H1 (cell line): ENCODE measurements around the gene SLC36A4. TPM values are rescaled to one million over a fixed set of nuclear protein-coding genes. Genes with fewer than 3 reads are reported as not detected.

Source experiments
- ASH2L ChIP-seq: fragments of 200-600, 300-600 bp; sonication (generic); IDR thresholded peaks from one replicate; pipeline ENCODE4 v1.7.1; 2017; ENCODE audit warnings: low read length
- ATF3 ChIP-seq: IDR thresholded peaks from 2 replicates; pipeline ENCODE4 v1.6.1; 2011; ENCODE audit warnings: low read depth, mild to moderate bottlenecking, low read length; ENCODE audit not compliant: insufficient read depth
- BCL11A ChIP-seq, 2 experiments: IDR thresholded peaks; one replicate each; pipeline ENCODE4 v1.6.1; 2011; ENCODE audit warnings: low read depth in 2 of 2, low read length in 2 of 2, mild to moderate bottlenecking in 2 of 2
- BRCA1 ChIP-seq: IDR thresholded peaks from 2 replicates; pipeline ENCODE4 v1.6.1; 2012; ENCODE audit warnings: low read depth, low read length, improper control_type of control experiment
- CBX5 ChIP-seq: fragments of 300-800, 300-1000 bp; sonication (generic); IDR thresholded peaks from 2 replicates; pipeline ENCODE4 v1.7.1; 2016; ENCODE audit warnings: antibody characterized with exemption, low read length, low read depth
- CHD1 ChIP-seq: IDR thresholded peaks from 2 replicates; pipeline ENCODE4 v1.6.1; 2012; ENCODE audit warnings: low read depth, low read length, improper control_type of control experiment
- EGR1 ChIP-seq: IDR thresholded peaks from 2 replicates; pipeline ENCODE4 v1.6.1; 2011; ENCODE audit warnings: low read depth, low read length, borderline replicate concordance
- EZH2 ChIP-seq: fragments of 200-600 bp; sonication (generic); IDR thresholded peaks from 2 replicates; pipeline ENCODE4 v1.7.1; 2012; ENCODE audit warnings: low read depth, mild to moderate bottlenecking, moderate library complexity, low read length, inconsistent platforms; ENCODE audit not compliant: severe bottlenecking
- HDAC2 ChIP-seq, 2 experiments: fragments of 300-600 bp in 1 of 2; sonication (generic) in 1 of 2; IDR thresholded peaks; 2 replicates each; pipeline ENCODE4 v1.6.1; 2011 to 2012; ENCODE audit warnings: low read depth in 2 of 2, low read length in 2 of 2, mild to moderate bottlenecking in 2 of 2, moderate library complexity in 2 of 2, borderline replicate concordance in 1 of 2, inconsistent platforms in 1 of 2
- JUN ChIP-seq: IDR thresholded peaks from 2 replicates; pipeline ENCODE4 v1.6.1; 2011; ENCODE audit warnings: low read depth, mild to moderate bottlenecking, improper control_type of control experiment, low read length
- MAFK ChIP-seq: IDR thresholded peaks from 2 replicates; pipeline ENCODE4 v1.6.1; 2012; ENCODE audit warnings: low read depth, mild to moderate bottlenecking, improper control_type of control experiment, low read length
- NANOG ChIP-seq: IDR thresholded peaks from 2 replicates; pipeline ENCODE4 v1.6.1; 2011; ENCODE audit warnings: low read length, low read depth, mild to moderate bottlenecking, inconsistent platforms; ENCODE audit not compliant: insufficient read depth, poor library complexity, severe bottlenecking
- POLR2AphosphoS5 ChIP-seq: IDR thresholded peaks from 2 replicates; pipeline ENCODE4 v1.6.1; 2011; ENCODE audit warnings: low read depth, low read length
- RFX5 ChIP-seq: IDR thresholded peaks from 2 replicates; pipeline ENCODE4 v1.6.1; 2011; ENCODE audit warnings: low read depth, low read length, improper control_type of control experiment, borderline replicate concordance
- RNF2 ChIP-seq: fragments of 200-900, 300-1000 bp; sonication (generic); IDR thresholded peaks from 2 replicates; pipeline ENCODE4 v1.7.1; 2016; ENCODE audit warnings: borderline replicate concordance, low read depth, mild to moderate bottlenecking, antibody characterized with exemption, low read length; ENCODE audit not compliant: poor library complexity, severe bottlenecking; ENCODE audit errors: missing control alignments
- SAP30 ChIP-seq: fragments of 300-600 bp; sonication (generic); IDR thresholded peaks from 2 replicates; pipeline ENCODE4 v1.7.1; 2012; ENCODE audit warnings: low read length, moderate library complexity, mild to moderate bottlenecking, inconsistent platforms; ENCODE audit not compliant: insufficient read depth, insufficient replicate concordance
- SIX5 ChIP-seq: IDR thresholded peaks from 2 replicates; pipeline ENCODE4 v1.6.1; 2011; ENCODE audit warnings: mild to moderate bottlenecking, low read depth, low read length
- SP1 ChIP-seq: IDR thresholded peaks from 2 replicates; pipeline ENCODE4 v1.6.1; 2011; ENCODE audit warnings: low read depth, low read length
- TBP ChIP-seq: IDR thresholded peaks from 2 replicates; pipeline ENCODE4 v1.6.1; 2011; ENCODE audit warnings: low read depth, low read length, improper control_type of control experiment
- TEAD4 ChIP-seq: IDR thresholded peaks from 2 replicates; pipeline ENCODE4 v1.6.1; 2012; ENCODE audit warnings: low read depth, low read length, inconsistent platforms, mixed read lengths
- YY1 ChIP-seq: IDR thresholded peaks from 2 replicates; pipeline ENCODE4 v1.6.1; 2011; ENCODE audit warnings: low read depth, mild to moderate bottlenecking, low read length
- ZNF274 ChIP-seq: IDR thresholded peaks from 2 replicates; pipeline ENCODE4 v1.7.0; 2012; ENCODE audit warnings: low read length, borderline replicate concordance; ENCODE audit errors: extremely low read depth
- polyA plus RNA-seq, 7 experiments: library from polyadenylated mRNA; depleted of rRNA in 3 of 7; stranded (reverse) in 5 of 7; unstranded in 2 of 7; fragments of >200 nt in 5 of 7; fragments of 200-250 nt in 2 of 7; gene quantifications; 1 replicate in 5 of 7; 2 replicates in 1 of 7; 4 replicates in 1 of 7; pipeline versions ENCODE4 v1.2.1 to v1.2.3, GENCODE V29; 2011 to 2013; ENCODE audit warnings: missing spikeins in 2 of 7, mixed read lengths in 2 of 7
- total RNA-seq: library from RNA; stranded (reverse); fragmentation: NEBNext Ultra II Directional; extraction: Animal tissue kit (Norgen Biotek cat#: 25700); gene quantifications from 2 replicates; pipeline ENCODE4 v1.2.1, GENCODE V29; 2021
- TF ChIP-seq, protein P1 (sequence below): IDR thresholded peaks from 2 replicates; pipeline ENCODE4 v1.6.1; 2012; ENCODE audit warnings: inconsistent platforms

SLC36A4 gene
- total and polyA plus RNA-seq, 2 of the 8 experiments (the other 6 are each of a cell fraction or from before 2014, with no cell fraction given) = 10.2 to 22.7 TPM

GRCh38 chr11:93116641-93117441 is 81.0 kb downstream of the SLC36A4 start (continued):
- TF ChIP-seq EZH2 = no peak
- no peak for TF ChIP-seq HDAC2 (IDR thresholded peaks at IDR 0.05; ENCODE audit: borderline replicate concordance in 1 of 2, low read depth in 2 of 2, low read length in 2 of 2)
- TF ChIP-seq SIX5 = no peak
- no peak for TF ChIP-seq JUN
- TF ChIP-seq ZNF274 = no peak
- TF ChIP-seq CHD1 = no peak
- no peak for TF ChIP-seq ATF3
- TF ChIP-seq RFX5 = no peak
- no peak for TF ChIP-seq BCL11A (IDR thresholded peaks at IDR 0.05; ENCODE audit: low read depth in 2 of 2, low read length in 2 of 2)
- peak; percentile 70 for TF ChIP-seq ASH2L
- no peak for TF ChIP-seq MAFK
- no peak for TF ChIP-seq NANOG
- TF ChIP-seq BRCA1 = no peak
- no peak for TF ChIP-seq SAP30
- no peak for TF ChIP-seq RNF2
- TF ChIP-seq TBP = peak; percentile 94
- peak; percentile 70; the same call in 1 of the 2 replicates for TF ChIP-seq YY1
- TF ChIP-seq EGR1 = peak; percentile 59; the same call in 1 of the 2 replicates
- peak; percentile 61; the same call in 1 of the 2 replicates for TF ChIP-seq SP1
- TF ChIP-seq, protein P1, sequence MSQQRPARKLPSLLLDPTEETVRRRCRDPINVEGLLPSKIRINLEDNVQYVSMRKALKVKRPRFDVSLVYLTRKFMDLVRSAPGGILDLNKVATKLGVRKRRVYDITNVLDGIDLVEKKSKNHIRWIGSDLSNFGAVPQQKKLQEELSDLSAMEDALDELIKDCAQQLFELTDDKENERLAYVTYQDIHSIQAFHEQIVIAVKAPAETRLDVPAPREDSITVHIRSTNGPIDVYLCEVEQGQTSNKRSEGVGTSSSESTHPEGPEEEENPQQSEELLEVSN = no peak
- 0 out of 2 replicates have a peak, but pooled peaks have one; percentile 10 for TF ChIP-seq TEAD4
- peak; percentile 94 for TF ChIP-seq POLR2AphosphoS5
- no peak for TF ChIP-seq CBX5
